GM06990 (cell line): ENCODE measurements around the gene COPRS.

Source experiments
- DNase-seq: peaks from one replicate; pipeline ENCODE4 v3.0.0-alpha.2; 2011; ENCODE audit not compliant: insufficient read length; ENCODE audit errors: extremely low read depth
- H3K27me3 ChIP-seq: replicated peaks from 2 replicates; pipeline ENCODE4 v1.6.0; 2011; ENCODE audit warnings: low read length; ENCODE audit not compliant: control insufficient read depth, insufficient read depth
- H3K36me3 ChIP-seq: 2 replicates; pipeline ENCODE4 v1.5.1; 2011; ENCODE audit warnings: low read length; ENCODE audit not compliant: control insufficient read depth, insufficient read depth
- H3K4me3 ChIP-seq: replicated peaks from 2 replicates; pipeline ENCODE4 v1.5.1; 2011; ENCODE audit warnings: low read depth, mild to moderate bottlenecking, control low read depth, low read length
- CTCF ChIP-seq: IDR thresholded peaks from 2 replicates; pipeline ENCODE4 v1.5.1; 2011; ENCODE audit warnings: low read length, control low read depth, mild to moderate bottlenecking, inconsistent platforms; ENCODE audit not compliant: insufficient read depth, poor library complexity, severe bottlenecking

COPRS gene

GRCh38 chr17:31877341-31877740 lies 18.3 kb upstream of the COPRS start:
- Histone ChIP-seq H3K27me3 (no peaks in the 10 kb centered on the region), H3K4me3 (no peak overlapping the region), H3K36me3 (peaks cover 20% of the 10 kb centered on the region)
- TF ChIP-seq CTCF: no peak
- no peak for DNase-seq

GRCh38 chr17:31875081-31875480 lies 16.0 kb upstream of the COPRS start:
- no peak overlapping the region for H3K4me3 ChIP-seq
- H3K36me3 ChIP-seq: peaks cover 21% of the 10 kb centered on the region
- no peak for TF ChIP-seq CTCF
- no peaks in the 10 kb centered on the region for H3K27me3 ChIP-seq
- DNase-seq: no peak

- no peak for TF ChIP-seq CTCF
- no peak overlapping the region for H3K4me3 ChIP-seq
- no peak for DNase-seq
- H3K27me3 ChIP-seq: no peaks in the 10 kb centered on the region
- H3K36me3 ChIP-seq: peaks cover 15% of the 10 kb centered on the region
Observed at GRCh38 chr17:31869797-31870568, 10.9 kb upstream of the COPRS start.

GRCh38 chr17:31869031-31869430 lies 10.0 kb upstream of the COPRS start:
- no peak for TF ChIP-seq CTCF
- Histone ChIP-seq H3K27me3 (no peaks in the 10 kb centered on the region), H3K36me3 (peaks cover 15% of the 10 kb centered on the region), H3K4me3 (no peak overlapping the region)
- DNase-seq: no peak

- H3K36me3 ChIP-seq: peaks cover 5% of the 10 kb centered on the region; the same call in 1 of the 2 replicates
- peak overlapping the region; percentile 62 for H3K4me3 ChIP-seq
- no peak for DNase-seq
- H3K27me3 ChIP-seq: no peaks in the 10 kb centered on the region
- no peak for TF ChIP-seq CTCF
Observed at GRCh38 chr17:31859487-31860008, 504 bp upstream of the COPRS start.
